Stimulated activated CD4-positive, alpha-beta T cell treated with anti-CD3 and anti-CD28 coated beads, Interleukin-4, amount 100 ng/mL, for 1 hour (primary cell): ENCODE results near the gene CLDN5.
A peak's percentile ranks its signal among the peaks of the same experiment; 100 is the strongest.

Source experiments
- DNase-seq: peaks from one replicate; pipeline ENCODE4 v3.0.0-alpha.2; 2020

CLDN5 gene

GRCh38 chr22:19478901-19479354, 45.3 kb downstream of the CLDN5 start, which contains the start of gene UFD1:
TSS of gene UFD1 (minus strand) at chr22:19479193. CDS start at chr22:19479085, 108 bp downstream.
- DNase-seq, result peak; percentile 77

GRCh38 chr22:19478045-19478900, 45.9 kb downstream of the CLDN5 start:
- DNase-seq, result no peak

GRCh38 chr22:19477321-19478044, 46.7 kb downstream of the CLDN5 start:
- no peak for DNase-seq

GRCh38 chr22:19476023-19476422, 48.2 kb downstream of the CLDN5 start:
- DNase-seq, result no peak

GRCh38 chr22:19473578-19473977, 50.6 kb downstream of the CLDN5 start:
- no peak for DNase-seq
